KOPT-K1 (cell line): ENCODE measurements around the gene CAPN5.
"Not testable (repeated sequence)": the region's sequence is repeated elsewhere in the genome, so short reads cannot be mapped to it uniquely, and the experiment has no call there.

Experiments used
- H3K27ac ChIP-seq: fragments of 200-600 bp; sonication (generic); 2 replicates; pipeline ENCODE4 v1.5.1; 2016; ENCODE audit warnings: antibody characterized with exemption, mild to moderate bottlenecking, low read depth, low read length; ENCODE audit not compliant: poor library complexity, severe bottlenecking
- H3K36me3 ChIP-seq: fragments of 200-600 bp; sonication (generic); 2 replicates; pipeline ENCODE4 v1.5.1; 2017; ENCODE audit warnings: antibody characterized with exemption, mild to moderate bottlenecking, low read length, moderate library complexity; ENCODE audit not compliant: insufficient read depth
- H3K9me3 ChIP-seq: fragments of 200-600 bp; sonication (generic); 2 replicates; pipeline ENCODE4 v1.5.1; 2017; ENCODE audit warnings: antibody characterized with exemption, low read length, mild to moderate bottlenecking; ENCODE audit not compliant: insufficient read depth, poor library complexity, severe bottlenecking

Gene CAPN5

DNA sequence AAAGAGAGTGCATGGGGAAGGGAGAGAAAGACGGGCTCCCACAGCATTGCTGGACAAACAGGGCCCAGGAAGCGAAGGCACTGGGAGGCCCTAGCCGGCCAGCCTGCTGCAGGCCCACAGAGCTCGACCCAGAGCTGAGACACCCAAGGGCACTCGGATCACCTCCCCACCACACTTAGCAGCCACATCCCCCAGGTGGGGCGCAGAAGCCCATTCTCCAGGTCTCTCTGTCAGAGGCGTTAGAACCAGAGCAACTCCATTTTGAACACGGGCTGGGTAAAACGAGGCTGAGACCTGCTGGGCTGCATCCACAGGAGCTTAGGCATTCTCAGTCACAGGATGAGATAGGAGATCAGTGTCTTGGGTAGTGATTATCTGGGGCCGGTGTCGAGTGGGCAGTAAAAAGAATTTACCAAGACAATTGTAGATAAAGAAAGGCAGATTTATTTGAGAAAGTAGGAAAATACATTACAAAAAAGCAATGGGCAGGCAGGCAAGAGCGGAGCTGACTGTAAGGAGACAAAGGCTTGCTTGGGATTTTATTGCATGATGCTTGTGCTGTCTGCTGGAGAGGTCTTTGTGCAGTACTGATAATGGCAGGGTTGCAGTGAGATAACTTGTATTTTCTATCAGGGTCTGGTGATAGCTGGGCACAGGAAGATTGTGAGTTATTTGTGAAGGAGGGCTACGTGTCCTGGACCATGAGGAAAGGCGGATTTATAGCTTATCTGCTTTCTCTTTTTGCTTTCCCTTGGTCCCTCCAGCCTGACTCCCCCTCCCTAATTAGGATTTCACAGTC lies 13.4 kb upstream of the CAPN5 start:
- Histone ChIP-seq H3K27ac (no peak overlapping the region), H3K9me3 (peaks cover 28% of the 10 kb centered on the region), H3K36me3 (no peaks in the 10 kb centered on the region)

DNA sequence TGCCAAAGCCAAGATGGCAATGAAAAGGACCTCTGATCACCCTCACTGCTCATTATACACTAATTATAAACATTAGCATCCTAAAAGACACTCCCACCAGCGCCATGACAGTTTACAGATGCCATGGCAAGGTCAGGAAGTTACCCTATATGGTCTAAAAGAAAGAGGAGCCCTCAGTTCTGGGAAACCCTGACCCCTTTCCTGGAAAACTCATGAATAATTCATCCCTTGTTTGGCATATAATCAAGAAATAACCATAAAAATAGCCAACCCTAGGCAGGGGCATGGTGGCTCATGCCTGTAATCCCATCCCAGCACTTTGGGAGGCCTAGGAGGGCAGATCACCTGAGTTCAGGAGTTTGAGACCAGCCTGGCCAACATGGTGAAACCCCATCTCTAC lies 12.7 kb upstream of the CAPN5 start:
- no peak overlapping the region for H3K27ac ChIP-seq
- H3K36me3 ChIP-seq: no peaks in the 10 kb centered on the region
- H3K9me3 ChIP-seq: peaks cover 28% of the 10 kb centered on the region

DNA sequence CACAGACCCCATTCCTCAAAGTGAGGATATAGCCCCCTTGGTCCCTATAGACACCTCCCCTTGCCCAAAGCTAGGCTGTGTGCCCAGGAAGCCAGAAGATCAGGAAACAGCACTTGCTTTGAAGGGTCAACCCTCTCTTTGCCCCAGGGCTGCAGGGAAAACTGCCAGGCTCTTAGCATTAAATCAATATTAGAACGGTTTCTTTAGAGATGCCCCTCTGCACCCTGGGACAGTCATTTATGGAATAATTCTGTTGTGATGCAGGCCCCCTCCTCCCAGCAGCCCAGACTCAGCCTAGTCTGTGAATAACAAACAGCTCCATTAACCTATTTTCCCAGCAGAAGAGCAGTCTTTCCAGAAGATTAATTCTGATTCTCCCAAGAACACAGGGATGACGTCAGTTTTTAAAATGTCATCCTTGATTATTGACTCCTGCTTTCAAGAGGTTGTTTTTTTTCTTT lies 11.6 kb upstream of the CAPN5 start:
- H3K9me3 ChIP-seq: peaks cover 28% of the 10 kb centered on the region
- no peaks in the 10 kb centered on the region for H3K36me3 ChIP-seq
- no peak overlapping the region for H3K27ac ChIP-seq

DNA sequence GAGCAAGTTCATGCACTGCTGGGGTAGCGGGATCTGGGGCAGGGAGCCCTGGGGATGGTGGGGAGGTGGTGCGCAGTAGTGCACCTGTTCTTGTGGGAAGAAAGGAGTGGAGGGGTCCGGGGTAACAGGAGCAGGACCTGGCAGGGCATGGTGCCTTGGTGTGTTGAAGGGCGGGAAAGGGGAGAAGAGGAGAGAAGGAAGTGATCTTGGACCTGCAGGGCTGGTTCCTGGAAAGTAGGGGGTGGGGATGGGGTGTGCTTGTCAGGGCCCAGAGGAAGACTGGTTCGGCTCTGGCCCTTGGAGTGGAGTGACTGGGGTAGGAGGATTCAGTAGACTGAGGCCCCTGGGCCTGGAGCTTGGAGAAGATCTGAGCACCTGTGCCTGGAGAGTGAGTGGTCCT lies 10.9 kb upstream of the CAPN5 start:
- H3K9me3 ChIP-seq: peaks cover 28% of the 10 kb centered on the region
- H3K36me3 ChIP-seq: no peaks in the 10 kb centered on the region
- no peak overlapping the region for H3K27ac ChIP-seq

DNA sequence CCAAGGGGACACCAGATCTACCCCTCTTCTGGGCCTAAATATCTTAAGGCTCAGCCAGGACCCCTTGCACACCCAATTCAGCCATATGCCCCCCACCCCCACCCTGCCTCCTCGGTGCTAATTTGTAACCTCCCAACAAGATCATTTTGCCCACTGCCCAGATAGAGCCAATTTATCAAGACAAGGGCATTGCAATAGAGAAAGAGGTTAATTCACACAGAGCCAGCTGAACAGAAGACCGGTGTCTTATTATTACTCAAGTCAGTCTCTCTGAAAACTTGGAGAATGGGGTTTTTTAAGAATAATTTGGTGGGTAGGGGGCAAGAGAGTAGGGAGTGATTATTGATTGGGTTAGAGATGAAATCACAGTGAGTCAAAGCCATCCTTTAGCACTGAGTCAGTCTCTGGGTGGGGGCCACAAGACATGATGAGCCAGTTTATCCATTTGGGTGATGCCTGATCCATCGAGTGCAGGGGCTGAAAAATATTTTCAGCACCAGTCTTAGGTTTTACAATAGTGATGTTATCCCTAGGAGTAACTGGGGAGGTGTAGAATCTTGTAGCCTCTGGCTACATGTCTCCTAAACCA lies 9.9 kb upstream of the CAPN5 start:
- H3K36me3 ChIP-seq: no peaks in the 10 kb centered on the region
- H3K27ac ChIP-seq: no peak overlapping the region
- H3K9me3 ChIP-seq: peaks cover 28% of the 10 kb centered on the region

DNA sequence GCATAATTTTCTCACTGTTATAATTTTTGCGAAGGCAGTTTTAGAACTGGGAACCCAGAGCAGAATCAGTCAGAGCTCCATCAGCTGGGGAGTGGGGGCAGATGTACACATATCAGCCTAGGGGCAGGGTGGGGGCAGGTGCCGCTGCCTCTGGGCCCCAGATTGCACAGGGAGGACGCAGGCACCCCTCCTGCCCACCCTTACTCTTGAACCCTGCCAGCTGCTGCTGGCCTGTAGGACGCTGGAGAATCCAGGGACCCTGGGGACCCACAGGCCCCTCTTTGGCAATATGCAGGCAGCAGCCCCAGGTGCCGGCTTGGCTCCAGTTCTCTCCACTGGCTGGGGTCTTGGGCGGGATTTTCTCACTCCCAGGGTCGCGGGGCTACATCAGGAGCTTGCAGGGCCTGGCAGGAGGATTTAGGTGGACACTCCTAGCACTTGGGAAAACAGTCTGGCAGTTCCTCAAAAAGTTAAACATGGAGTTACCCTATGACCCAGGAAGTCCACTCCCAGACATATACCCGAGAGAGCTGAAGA lies 8.8 kb upstream of the CAPN5 start:
- Histone ChIP-seq H3K9me3 (peaks cover 28% of the 10 kb centered on the region), H3K27ac (no peak overlapping the region), H3K36me3 (no peaks in the 10 kb centered on the region)

DNA sequence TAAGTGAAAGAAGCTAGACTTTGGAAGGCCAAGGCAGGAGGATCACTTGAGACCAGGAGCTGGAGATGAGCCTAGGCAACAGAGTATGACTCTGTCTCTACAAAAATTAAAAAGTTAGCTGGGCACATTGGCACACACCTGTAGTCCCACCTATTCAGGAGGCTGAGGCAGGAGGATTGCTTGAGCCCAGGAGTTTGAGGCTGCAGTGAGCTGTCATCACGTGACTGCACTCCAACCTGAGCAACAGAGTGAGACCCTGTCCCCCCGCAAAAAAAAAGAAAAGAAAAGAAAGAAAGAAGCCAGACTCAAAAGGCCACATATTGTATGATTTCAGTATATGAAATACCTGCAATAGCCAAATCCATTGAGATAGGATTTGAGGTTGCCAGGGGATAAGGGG lies 7.9 kb upstream of the CAPN5 start:
- peaks cover 28% of the 10 kb centered on the region for H3K9me3 ChIP-seq
- no peaks in the 10 kb centered on the region for H3K36me3 ChIP-seq

DNA sequence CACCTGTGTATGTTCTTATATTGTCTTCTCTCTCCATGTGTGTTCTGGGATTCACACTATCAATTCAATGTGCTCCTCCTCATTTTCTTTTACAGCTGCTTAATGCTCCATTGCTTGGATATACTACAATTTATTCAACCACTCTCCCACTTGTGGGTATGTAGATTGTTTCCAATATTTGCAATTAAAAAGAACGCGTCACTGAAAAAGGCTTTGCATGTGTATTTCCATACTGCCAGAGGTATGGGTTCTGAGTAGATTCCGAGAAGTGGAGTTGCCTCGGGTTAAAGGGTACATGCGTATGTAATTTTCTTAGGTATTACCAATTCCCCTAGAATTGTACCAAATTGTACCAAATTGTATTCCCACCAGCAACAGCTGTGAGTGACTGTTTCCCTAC lies 7.0 kb upstream of the CAPN5 start:
- Histone ChIP-seq H3K36me3 (no peaks in the 10 kb centered on the region), H3K27ac (no peak overlapping the region), H3K9me3 (peaks cover 28% of the 10 kb centered on the region)

More for the DNA sequence above, 7.9 kb upstream of the CAPN5 start:
- no peak overlapping the region for H3K27ac ChIP-seq

DNA sequence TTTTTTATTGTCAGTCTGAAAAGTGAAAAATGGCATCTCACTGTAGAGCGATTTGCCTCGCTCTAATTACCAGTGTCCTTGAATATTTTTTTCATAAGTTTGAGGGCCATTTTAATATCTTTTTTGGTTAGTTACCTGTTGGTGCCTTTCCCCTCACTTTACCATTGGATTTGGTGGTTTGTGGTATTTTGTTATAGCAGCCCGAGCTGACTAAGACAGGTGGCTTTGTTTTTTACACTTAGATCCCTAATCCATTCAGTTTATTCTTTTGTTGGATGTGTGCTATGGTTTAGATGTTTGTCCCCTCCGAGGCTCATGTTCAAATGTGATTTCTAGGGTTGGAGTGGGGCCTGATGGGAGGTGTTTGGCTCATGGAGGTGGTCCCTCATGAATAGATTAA lies 6.5 kb upstream of the CAPN5 start:
- H3K9me3 ChIP-seq: peaks cover 28% of the 10 kb centered on the region
- no peak overlapping the region for H3K27ac ChIP-seq
- no peaks in the 10 kb centered on the region for H3K36me3 ChIP-seq

DNA sequence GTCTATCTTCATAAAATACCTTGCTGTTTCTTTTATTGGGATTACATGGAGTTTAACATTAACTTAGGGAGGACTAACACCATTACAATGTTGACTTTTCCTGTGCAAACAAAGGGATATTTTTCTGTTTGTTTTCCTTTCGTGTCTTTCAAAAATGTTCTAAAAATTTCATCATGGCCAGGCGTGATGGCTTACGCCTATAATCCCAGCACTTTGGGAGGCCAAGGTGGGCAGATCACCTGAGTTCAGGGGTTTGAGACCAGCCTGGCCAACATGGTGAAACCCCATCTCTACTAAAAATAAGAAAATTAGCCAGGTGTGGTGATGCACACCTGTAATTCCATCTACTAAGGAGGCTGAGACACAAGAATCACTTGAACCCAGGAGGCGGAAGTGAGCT lies 5.5 kb upstream of the CAPN5 start:
- H3K9me3 ChIP-seq: peaks cover 20% of the 10 kb centered on the region
- not testable (repeated sequence) for H3K27ac ChIP-seq, H3K36me3 ChIP-seq

DNA sequence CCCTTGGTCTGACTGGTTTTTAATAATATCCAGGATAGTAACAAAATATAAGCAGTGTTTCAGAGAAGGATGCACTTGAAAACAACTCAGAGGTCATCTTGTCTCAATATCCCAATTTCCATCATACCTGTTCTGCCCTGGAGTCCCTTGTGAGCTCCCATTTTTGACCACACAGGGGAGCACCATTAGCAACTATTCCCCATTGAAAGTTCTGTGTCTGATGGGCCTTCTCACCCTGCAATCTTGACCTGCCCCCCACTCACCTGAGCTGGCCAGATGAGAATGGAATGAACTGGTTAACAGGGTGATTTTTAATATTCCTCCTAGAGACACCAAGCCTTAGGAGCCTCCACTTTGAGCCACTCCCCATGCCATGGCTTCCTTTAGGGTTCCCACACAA lies 3.8 kb upstream of the CAPN5 start:
- Histone ChIP-seq H3K9me3 (peaks cover 3% of the 10 kb centered on the region), H3K36me3 (no peaks in the 10 kb centered on the region), H3K27ac (no peak overlapping the region)

DNA sequence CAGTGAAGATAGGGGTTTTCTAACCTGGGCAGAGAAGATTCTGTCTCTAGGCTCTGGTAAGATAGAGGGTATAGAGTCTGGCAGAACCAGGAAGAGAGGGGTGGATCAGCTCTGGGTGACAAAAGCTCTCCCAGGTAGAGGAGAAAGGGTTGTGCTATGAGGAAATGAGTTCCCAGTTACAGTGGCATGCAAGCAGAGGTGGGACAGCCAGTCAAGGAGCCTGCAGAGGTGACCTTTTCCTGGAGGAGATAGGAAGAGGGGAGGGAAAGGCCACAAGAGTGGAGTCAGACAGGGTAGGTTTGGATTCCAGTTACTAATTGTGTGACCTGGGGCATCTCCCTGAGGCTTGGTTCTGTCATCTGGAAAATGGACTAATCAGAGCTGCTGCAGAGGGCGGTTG lies 3.4 kb upstream of the CAPN5 start:
- H3K27ac ChIP-seq: no peak overlapping the region
- no peaks in the 10 kb centered on the region for H3K9me3 ChIP-seq
- H3K36me3 ChIP-seq: no peaks in the 10 kb centered on the region

DNA sequence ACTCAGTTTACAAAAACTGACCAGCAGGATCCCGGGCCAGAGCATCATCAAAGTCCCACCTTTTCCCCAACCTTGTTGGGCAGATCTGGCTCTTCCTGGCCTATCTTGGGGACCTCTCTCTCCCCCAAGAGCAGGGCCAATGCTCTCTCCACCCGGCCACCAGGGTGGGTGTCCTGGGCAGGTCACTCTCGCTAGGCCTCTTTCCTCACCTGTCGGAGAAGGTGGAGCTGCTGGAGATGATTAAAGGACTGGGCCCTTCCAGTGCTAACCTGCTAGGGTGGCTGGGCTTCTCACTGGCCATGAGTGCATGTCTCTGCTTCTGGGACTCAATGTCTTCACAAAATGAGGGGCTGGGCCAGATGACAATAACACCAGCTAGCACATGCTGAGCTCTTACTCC lies 2.9 kb upstream of the CAPN5 start:
- H3K27ac ChIP-seq: no peak overlapping the region
- no peaks in the 10 kb centered on the region for H3K36me3 ChIP-seq
- no peaks in the 10 kb centered on the region for H3K9me3 ChIP-seq

DNA sequence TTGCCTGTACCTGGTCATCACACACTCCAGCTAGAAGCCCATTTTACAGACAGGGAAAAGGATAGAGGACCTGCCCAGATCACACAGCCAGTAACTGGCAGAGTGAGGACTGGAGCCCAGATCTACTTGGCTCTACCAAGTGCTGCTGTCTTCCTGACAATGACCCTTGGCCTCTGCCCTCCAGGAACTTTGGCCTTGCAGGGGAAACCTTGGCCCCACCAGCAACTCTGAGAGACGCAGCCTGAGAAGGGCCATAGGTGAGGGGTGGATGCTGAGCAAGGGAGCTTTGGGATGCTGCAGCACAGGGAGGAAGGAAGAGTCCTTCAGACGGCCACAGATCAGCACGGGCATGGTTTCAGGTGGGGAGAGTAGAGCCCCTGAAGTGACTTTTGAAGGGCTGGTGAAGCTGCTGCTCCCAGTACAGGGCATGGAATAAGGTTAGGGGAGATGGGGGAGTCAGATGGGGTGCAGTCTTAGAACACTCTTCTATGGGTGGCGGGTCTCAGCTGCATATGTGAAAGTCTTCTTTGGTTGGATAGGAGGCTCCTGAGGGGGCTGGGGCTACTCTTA lies 2.0 kb upstream of the CAPN5 start:
- Histone ChIP-seq H3K27ac (no peak overlapping the region), H3K36me3 (no peaks in the 10 kb centered on the region), H3K9me3 (no peaks in the 10 kb centered on the region)

DNA sequence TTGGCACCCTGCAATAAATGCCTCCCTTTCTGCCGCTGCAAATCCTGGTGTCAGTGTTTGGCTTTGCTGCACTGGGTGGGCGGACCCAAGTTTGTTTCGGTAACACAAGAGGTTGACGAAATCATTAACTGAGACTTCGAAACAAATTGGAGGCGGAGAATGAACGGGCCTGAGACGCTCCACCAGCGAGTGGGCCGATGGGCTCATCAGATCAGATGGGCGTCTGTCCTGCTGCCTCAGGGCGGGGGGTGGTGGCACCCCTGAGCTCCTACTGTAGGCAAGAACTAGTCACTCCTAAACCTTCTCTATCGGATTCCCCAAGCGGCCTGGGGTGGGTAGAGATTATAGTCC lies 918 bp upstream of the CAPN5 start:
- no peaks in the 10 kb centered on the region for H3K9me3 ChIP-seq
- H3K36me3 ChIP-seq: no peaks in the 10 kb centered on the region
- H3K27ac ChIP-seq: no peak overlapping the region
